GM12801 (cell line): ENCODE data around the gene SKP1.

ENCODE experiments used
- CTCF ChIP-seq: IDR thresholded peaks from one replicate; pipeline ENCODE4 v1.5.1; 2011; ENCODE audit warnings: control low read depth; ENCODE audit not compliant: insufficient read length; ENCODE audit errors: extremely low read depth

Gene SKP1

GRCh38 chr5:134148986-134149539 lies 27.7 kb downstream of the SKP1 start:
- no peak for TF ChIP-seq CTCF

GRCh38 chr5:134148316-134148715 lies 28.4 kb downstream of the SKP1 start:
- no peak for TF ChIP-seq CTCF

GRCh38 chr5:134146651-134147518 lies 29.9 kb downstream of the SKP1 start:
- no peak for TF ChIP-seq CTCF

DNA sequence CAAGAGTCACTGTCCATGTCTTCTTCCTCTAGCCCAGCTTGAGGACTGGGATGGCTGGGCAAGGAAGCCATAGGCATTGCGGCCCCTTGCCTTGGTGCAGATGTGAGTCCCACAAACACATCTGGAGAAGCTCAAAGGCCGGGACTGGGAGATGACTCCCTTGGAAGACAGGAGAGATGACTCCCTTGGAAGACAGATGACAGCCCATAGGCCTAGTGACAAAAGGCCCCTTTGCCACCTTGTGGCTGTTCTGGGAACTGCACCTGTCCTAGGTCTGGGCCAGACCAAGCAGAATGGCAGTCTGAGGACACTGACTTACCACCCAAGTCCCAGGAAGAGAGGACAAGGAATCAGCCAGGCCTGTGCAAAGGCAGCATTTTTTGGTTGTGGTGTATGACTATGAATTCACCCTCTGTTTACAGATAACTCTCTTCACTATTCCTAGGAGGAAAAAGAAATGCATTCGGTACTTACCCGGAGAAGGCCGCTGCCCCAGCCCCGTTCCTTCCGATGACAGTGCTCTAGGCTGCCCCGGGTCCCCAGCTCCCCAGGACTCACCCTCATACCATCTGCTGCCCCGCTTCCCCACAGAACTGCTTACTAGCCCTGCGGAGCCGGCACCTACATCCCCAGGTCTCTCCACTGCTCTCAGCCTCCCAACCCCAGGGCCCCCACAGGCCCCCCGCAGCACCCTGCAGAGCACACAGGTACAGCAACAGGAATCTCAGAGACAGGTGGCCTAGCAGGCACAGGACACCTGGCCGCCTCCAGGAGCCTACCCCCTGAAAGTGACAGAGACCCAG lies 30.8 kb downstream of the SKP1 start:
- peak; percentile 84 for TF ChIP-seq CTCF

DNA sequence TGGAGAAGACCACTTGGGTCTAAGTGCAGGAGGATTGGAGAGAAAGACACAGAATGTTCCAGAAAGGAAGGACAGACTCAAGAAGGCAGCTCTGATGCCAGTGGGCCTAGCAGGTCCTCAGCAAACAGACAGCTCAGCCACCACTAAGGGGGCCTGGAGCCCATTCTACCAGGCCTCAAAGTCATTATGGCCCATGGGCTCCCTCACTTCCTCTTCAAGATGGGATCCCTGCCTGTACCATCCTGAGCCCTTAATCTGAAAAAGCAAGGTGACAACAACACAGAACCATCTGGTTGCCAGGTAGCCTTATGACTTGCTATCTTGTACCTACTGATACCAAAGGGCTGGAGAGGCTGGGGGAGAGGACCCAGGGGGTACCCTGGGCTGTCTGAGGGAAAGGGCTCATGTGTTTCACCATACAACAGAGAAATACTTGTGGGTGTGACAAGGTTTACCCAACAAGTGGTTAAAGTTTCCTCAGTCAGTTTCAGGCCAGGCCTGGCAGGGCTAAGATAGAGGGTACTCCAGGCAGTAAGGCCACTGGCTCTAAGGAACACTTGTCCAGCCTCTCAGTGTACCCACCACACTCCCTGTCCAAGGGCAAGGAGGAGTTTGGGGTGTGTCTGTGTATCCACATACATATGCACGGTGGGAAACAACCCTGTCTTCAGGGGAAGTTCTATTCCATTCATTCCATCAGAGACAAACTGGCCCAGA lies 31.6 kb downstream of the SKP1 start:
- TF ChIP-seq CTCF, result no peak

GRCh38 chr5:134143944-134144941 lies 32.5 kb downstream of the SKP1 start:
- no peak for TF ChIP-seq CTCF
